Renal cortical epithelial cell (primary cell): Measurements from ENCODE around the gene CDHR1. TPM values are rescaled to one million over a fixed set of nuclear protein-coding genes. Genes with fewer than 3 reads are reported as not detected.

Experiments used
- DNase-seq: peaks from one replicate; pipeline ENCODE4 v3.0.0-alpha.2; 2011; ENCODE audit warnings: low read depth
- total RNA-seq: library from RNA; depleted of rRNA; stranded (reverse); fragments of >200 nt; gene quantifications from 2 replicates; pipeline ENCODE4 v1.2.3, GENCODE V29; 2014

Gene CDHR1
- total RNA-seq, 1 donor from 2014 or later, result 108 TPM

DNA sequence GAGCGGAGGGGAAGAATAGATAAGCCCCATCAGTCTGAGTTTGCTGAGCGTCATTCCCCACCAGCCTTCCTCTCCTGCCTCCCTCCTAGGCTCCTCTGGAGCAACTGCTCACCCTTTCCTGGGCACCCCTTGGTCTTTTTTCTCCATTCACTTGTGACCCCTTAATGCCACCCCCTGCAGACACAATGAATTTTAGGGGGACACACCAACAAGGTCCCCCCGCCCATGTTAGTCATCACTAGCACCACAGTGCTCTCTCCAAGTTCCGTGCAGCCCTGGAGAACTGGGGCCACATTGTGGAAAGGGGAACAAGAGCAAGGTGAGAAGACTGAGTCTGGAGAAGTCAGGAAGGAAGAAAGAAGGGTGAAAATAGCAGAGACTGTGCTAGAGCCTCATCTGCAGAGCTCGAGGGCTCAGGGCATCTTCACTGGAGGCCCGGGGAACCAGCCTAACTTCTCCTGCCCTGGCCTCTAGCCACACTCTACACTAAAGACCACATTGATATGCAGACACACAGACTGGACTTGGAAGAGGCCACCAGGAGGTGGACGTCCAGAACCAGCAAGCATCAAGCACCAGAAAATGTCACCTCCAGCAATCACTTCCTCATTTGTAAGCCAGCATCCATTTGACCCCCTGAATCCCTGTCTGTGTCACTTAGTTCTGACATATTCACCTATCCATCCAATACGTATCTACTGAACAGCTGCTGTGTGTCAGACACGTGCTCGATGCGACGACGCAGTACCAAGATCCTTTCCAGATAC lies 68.0 kb downstream of the CDHR1 start:
- no peak for DNase-seq

GRCh38 chr10:84263716-84264115 lies 69.4 kb downstream of the CDHR1 start:
- no peak for DNase-seq

- DNase-seq, result peak; percentile 36
Observed at GRCh38 chr10:84264611-84265141, 70.3 kb downstream of the CDHR1 start.

- DNase-seq, result no peak
Observed at GRCh38 chr10:84265418-84265817, 71.1 kb downstream of the CDHR1 start.

DNA sequence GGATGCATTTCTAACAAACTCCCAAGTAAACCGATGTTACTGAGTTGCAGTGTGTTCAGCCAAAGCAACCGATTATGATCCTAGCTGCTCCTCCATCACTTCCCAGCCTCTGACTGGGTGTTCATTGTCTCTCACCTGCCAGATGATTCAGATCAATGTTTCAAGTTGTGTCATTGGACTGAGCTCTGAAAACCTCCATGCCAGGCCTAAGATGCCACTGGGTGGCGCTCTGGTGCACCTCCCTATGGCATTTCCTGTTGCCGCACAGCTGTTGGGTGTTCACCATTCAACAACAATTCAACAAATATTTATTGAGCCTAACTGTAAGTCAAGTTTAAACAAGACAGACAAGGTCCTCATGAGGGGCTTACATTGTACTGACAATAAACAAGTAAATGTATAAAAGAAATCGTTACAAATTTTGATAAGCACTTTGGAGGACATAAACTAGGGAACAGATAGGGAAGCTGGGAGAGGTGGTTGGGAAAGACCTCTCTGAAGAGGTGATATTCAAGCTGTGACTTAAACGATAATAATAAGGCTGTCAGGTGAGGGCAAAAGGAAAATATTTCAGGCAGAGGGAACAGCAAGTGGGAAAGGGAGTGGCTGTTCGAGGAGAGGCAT lies 73.3 kb downstream of the CDHR1 start:
- peak; percentile 53 for DNase-seq

GRCh38 chr10:84269162-84269561 lies 74.8 kb downstream of the CDHR1 start:
- DNase-seq, result no peak

Other genes with a start within 250 kb of the CDHR1 start
- gene GHITM, start 55.0 kb upstream of the CDHR1 start, total RNA-seq, result 215 and 338 TPM in 2 replicates
- 6.8 and 46.5 TPM in 2 replicates for gene GPR15LG, start 20.7 kb upstream of the CDHR1 start, total RNA-seq
- not detected in 2 replicates for gene LRIT2, start 31.0 kb downstream of the CDHR1 start, total RNA-seq
- not detected in 2 replicates for gene LRIT1, start 47.0 kb downstream of the CDHR1 start, total RNA-seq
- gene RGR, start 50.5 kb downstream of the CDHR1 start, total RNA-seq, result not detected in 2 replicates
- 31.8 and 45.5 TPM in 2 replicates for gene CCSER2, start 134.1 kb downstream of the CDHR1 start, total RNA-seq